Stimulated activated CD8-positive, alpha-beta memory T cell treated with anti-CD3 and anti-CD28 coated beads, Interleukin-12 subunit alpha, Interleukin-12 subunit beta, amount 100 ng/mL, for 1 hour (primary cell): ENCODE measurements around the gene COL23A1.

Experiments used
- DNase-seq: peaks from one replicate; pipeline ENCODE4 v3.0.0-alpha.2; 2020; ENCODE audit warnings: low read depth

Gene COL23A1

DNA sequence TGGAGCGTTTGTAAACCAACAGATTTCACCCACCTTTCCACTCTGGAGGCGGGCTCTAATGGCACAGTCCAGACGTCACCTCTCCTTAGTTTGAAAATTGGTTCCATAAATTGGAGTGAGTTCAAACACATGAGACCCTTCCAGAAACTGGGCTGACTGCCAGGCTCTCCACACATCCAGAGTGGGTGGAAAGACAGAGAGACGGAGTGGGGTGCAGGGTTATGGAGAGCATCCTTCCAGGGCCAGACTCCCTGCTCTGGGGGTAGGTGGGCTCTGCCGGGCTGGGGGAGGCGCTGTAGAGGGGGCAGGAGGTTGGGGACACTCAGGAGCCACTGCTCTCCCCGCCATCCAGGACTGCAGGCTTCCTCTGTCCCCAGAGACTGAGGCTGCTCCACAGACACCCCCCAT, 252.9 kb downstream of the COL23A1 start:
- no peak for DNase-seq

DNA sequence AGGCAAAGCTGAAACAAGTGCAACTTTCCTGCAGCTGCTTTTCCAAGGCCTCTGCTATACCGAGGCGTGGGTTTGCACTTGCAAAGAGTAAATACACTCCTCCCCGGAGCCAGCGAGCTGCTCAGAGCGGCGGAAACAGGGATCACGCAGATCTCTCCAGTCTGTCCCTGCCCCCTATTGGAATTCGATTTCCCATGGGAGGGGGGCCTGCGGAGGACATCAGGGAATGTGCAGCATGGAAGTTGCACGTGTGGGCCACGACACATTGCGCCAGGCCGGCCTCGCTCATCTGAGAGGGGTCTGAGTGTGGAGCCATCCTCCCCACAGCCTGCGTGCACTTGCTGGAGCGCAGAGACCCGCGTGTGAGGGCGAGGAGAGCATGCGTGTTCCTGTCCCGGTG, 253.3 kb downstream of the COL23A1 start:
- no peak for DNase-seq

DNA sequence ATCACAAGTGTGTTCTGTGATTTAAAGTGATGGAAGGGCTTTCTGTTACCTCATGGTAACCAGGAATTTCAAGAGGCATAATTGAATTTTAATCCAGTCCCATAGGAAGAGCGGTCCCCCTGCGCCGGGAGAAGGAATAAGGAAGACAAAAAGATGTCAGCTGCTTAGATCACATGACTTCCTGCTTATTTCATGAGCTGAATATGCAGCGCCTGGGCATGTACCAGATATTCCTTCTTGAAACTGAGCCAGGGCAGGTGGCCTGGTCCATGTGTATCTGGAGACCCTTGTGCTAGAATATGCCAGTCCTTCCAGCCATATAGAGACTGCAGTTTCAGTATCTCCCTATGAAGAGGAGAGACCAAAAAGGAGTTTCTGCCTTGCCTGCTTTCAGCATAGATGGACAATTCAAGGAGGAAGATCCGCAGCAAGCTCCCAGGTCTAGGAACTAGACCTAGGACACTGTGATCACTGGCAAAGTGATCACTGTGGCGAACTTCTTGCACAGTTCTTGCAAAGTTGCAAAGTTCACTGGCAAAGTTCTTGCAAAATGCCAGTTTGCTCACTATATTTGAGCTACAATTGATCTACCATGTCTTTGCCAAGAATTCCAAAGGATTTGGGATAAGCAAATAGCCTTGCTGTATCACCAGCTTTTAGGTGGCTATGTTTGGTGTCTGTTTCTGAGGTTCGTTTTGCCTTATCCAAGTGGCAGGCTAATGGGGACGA, 254.7 kb downstream of the COL23A1 start:
- no peak for DNase-seq

DNA sequence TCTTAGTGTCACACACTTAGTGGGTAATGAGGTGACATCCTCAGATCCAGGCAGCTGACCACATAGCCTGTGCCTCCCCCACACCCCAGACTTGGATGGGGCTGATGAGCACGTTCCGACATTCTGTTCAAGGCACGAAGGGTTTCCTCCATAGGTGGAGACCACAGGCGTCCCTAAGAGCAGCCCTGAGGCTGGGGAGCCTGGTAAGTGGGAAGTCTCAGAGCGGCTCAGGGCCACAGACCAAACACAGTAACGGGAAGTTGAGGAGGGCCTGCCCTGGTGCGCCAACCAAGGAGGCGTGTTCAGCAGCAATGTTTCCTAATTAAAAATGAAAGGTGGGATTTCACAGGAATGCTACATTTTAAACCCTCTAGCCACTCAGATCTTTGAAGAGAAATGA, 255.3 kb downstream of the COL23A1 start:
- DNase-seq = no peak

DNA sequence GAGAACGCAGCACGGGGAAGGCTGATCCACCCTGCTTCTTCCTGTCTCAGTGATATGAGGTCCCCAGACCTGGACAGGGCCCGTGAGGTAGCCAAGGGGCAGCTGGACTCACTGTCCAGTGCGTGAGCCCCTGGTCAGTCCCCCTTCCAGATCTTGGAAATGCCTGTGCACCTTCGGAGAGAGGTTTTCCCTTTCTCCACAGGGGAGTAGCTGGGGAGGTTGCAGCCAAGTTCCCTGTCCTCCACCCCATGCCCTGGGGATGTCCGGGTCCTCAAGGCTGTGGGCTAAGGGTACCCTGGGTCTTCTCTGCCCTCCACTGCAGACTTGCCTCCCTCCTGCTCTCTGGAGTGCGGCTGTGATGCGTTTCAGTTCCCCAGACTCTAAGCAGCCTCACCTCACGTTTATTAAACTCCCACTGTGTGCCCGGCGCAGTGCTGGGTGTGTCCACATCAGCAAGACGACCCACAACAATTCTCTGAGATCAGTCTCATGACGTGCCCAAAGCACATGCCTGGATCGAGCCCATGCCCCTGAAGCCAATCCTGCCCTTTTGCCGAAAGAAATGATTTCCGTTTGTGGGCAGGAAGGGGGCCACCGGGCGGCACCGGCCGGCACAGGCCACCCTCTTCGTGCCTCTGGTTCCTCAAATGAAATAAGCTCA, 256.2 kb downstream of the COL23A1 start:
- DNase-seq = no peak

DNA sequence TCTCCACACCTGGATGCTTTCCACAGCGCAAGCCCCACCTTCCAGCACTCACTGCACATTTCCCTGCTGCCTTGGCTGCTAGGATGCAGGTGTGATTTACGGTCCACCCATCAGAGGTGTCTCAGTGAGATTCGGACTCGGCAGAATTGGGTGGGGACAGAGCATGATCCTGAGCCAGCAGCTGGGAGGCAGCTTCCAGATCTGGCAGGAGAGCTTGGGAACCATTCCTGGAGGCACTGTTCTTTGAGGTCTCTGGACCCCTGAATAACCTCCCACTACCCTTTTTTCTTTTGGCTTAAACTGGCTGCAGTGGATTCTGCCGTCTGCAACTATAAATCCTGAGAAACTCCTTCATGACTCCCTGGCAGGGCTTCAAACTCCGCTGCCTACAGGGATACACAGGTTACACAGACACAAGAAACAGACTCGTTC, 258.0 kb downstream of the COL23A1 start:
- no peak for DNase-seq

DNA sequence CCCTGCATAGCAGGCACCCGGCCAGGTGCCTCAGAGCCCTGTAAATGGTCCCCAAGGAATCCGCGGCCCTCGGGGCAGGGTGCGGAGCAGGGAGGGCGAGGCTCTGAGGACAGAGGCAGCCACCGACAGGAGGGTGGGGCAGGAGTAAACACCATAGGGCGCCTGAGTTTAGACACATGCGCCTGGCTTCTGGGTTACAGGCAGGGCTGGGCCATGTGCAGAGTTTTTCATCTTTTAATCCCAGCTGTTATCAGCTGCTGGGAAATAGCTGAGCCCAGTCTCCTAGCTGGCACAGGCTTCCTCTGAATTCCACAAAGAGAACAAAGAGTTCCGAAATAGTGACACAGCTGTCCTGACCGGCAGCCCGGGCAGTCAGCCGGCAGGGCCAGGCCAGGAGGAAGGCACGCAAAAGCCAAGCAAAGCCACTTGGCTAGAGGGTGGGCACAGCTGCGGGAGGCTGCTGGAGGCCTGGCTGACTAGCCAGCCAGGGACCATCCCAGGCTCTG, 258.6 kb downstream of the COL23A1 start:
- no peak for DNase-seq

DNA sequence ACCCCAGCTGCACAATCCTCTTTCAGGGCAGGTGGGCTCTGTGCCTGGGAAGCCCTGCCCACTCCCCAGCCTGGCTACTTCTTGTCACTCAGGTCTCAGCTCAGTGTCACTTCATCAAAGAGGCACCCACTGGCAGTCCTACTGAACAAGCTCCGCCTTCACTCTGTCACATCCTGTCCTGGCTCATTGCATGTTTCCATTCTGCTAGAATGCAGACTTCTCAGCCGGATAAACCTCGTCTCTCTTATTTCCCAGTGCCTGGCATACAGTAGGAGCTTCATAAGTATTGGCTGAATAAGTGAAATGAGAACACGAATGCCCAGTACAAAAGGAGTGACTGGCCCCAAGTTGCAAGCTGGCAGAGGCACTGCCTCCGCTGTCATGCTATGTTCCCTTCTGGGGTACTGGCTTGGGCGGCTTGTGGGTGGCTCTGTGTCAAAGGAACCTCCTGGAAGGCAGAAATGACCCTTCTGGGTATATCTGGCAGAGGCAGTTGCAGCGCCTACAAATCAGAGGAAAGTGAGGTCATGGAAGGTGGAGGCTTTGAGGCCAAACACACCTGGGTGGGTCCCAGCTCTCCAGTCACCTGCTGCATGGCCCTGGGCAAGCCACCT, 259.3 kb downstream of the COL23A1 start:
- no peak for DNase-seq

DNA sequence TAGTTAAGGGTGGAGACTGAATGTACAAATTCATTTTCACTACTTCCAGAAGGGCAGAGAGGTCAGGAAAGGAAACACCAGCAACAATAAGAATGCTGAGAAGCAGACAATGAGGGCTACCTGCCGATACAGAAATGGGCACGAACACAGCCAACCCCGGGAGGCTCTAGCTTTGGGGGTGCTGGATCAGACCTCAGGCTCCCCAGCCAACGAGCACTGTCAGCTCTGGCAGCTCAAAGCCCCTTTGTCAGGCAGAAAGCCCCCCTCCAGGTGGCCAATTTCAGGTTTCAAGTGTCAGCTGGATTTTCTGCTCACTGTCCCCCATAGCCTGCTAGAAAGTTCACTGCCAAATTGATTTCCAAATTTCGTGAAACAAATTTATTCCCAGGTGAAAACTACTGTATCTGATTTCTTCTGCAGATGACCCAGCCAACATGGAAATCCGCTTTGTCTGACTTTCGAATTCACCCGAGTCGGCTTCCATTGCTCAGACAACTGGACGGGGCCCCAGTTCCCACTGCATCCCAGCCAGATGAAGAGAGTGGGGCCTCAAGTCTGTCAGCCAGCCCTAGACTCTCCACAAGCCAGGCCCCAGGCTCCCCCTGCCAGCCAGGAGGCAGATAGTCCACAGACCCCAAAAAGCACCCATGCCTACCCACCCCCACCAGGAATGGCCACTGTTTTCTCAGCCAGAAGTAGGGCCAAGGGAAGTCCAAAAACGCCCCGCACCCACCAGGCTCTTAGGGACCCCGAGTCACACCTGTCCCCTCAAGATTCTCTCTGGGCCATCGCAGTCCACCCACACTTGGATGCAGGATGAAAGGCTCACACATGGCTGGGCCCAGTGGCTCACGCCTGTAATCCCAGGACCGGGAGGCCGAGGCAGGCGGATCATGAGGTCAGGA, 261.1 kb downstream of the COL23A1 start:
- DNase-seq = no peak

DNA sequence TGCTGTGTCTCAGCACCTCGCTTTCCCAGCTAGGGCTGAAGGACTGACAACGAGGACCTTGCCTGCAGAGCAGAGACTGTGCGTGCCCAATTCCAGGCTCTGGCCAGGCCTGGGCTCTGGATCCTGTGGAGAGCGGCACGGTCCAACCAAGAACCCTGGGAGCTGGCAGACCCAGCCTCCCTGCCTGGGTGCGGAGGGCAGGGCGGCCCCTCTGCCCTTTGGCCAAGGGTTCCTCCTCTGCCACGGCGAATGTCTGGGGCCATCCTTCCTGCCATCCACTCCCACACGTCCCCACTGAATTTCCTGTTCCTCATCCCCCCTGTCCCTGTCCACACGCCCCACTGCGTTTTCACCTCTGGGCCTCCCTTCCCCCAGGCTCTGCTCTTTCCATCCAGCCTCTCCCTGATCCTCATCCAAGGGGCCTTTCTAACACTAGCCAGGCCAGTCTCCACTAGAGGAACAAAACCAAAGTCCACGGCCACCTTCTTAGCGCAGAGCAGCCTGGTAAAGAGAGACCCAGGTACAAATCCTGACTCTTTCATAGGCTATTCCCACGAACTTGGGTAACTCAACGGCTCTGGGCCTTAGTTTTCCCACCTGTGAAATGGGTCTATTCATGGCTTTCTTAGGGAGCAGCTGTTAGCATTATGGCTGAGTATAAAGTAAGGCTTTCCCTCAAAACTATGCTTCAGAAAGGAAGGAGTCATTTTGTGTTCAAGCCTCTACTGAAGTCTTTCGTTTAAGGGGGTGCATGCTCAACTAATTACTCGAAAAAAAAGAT, 262.1 kb downstream of the COL23A1 start:
- DNase-seq = no peak

DNA sequence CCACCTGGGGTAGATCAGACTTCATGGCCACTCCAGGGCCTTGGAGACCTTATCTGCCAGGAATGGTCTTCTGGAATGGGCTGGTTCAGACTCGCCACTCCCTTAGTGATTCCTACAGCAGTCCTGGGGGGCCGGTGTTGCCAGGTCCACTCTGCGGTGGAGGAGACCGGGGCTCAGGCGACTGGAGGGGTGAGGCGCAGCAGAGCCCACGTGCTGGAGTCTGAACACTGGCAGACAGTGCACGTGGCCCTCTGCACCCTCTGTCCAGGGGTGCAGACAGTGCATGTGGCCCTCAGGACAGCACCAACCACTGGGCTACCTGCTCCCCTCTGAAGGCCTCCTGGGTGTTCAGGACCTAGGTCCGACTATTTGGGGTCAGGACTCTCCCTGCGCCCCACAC, 262.7 kb downstream of the COL23A1 start:
- DNase-seq = no peak

DNA sequence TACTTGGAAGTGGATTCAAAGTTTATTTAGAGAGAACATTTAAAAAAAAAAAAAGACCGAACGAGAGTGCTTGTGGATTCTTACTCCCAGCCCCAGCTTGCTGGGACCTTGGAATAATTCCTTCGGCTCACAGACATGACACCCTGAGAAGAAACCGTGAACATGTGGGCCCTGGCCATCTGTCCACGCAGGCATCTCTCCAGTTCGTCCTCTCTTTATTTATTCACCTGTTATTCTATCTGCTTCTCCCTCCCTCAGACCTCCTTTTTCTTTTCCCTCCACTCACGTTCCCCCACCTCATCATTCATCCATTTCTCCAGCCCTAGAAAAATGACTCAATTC, 263.8 kb downstream of the COL23A1 start:
- DNase-seq = no peak

DNA sequence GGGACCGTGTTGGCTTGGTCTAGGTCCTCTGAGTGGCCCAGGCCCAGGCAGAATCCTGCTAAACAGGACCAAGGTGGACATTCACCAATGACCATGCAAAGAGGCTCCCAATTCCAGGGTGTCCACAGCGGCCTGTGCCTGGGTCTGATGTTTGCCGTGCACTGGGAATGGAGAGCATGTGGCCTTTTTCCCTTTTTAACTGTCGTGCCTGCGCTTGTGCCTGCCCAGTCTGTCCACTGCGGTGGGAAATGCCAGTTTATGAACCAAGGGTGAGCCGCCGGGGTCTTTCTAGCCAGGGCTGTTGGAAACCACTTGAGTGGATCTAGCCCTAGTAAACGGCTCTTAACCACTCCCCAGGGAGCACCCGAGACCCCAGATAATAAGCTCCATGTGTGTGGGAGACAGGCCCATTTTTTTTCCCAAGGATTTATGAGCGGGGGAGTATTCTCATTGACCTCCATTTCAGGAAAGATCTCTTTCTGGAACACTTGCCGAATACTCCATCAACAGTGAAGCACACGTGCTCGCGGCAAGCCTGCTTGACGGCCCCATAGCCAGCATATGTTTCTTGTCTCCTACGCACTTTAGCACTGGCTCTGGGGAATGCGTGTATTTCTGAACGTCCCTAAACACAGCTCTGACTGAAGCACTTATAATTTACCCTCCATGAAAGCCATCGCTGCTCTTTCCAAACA, 264.4 kb downstream of the COL23A1 start:
- no peak for DNase-seq

DNA sequence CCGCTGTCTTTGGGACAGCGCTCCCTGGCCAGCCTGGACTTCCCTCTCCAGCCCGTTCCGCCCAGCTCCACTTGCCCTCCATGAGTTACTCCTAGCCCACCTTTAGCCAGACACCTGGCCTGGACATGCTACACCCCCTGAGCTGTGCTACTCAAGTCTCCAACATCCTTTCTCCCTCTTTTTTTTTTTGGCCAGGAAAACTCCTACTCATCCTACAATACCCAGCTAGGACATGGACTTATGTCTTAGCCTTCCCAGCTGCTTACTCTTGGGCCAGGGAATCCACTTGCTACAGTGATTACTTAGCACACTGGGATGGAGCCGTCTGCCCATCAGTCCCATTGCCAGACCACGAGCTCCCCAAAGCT, 264.9 kb downstream of the COL23A1 start:
- no peak for DNase-seq

DNA sequence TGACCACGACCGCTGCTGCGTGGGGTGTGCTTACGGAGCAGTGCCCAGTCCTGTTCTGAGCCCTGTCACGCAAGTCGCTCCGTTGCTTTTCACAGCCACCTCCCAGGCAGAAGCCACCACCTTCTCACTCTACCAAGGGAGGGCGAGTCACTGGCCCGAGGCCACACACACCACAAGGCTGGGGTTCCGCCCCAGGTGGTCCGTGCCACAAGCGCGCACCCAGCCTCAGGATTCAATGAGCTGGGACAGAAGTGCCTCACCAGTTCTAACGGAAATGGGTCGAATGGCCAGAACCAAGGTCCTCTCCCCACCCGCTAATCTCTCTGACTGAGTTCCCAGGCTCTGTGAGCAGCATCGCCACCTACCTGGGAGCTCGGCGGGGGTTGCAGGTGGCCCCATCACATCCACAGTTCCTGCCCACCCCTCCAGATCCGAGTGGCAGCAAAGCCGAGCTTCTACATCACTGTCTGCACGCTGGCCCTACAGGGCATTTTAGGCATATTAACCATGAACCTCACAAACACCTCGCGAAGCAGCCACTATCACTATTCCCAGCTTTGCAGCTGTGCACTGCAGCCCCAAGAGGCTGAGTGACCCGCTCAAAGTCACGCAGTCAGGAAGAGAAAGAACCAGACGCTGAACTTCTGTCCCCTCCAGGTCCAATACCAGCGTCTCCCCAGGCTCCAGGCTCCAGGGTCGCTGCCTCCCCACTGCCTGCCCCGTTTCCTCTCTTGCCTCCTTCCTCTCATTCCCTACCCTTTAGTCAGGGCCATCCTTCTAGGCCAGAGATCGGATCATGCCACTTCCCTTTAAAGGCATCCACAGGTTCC, 265.5 kb downstream of the COL23A1 start:
- no peak for DNase-seq

DNA sequence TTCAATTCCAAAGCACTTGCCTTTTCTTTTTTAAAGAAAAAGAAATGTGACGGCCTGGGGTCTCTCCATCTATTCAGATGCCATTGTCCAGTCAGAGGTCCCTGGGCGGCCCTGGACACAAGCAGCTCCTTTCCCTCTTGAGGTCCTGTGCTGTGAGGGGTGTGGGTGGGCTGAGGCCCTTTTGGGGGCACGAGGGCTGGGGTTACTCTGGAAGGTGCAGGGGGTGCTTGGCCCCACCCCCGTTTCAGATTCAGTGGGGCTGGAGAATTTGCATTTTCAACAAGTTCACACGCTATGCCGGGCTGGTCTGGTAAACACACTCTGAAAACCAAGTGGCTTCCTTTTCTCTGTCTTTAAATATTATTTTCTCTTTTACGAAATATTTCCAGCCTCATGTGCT, 266.2 kb downstream of the COL23A1 start:
- DNase-seq = no peak

DNA sequence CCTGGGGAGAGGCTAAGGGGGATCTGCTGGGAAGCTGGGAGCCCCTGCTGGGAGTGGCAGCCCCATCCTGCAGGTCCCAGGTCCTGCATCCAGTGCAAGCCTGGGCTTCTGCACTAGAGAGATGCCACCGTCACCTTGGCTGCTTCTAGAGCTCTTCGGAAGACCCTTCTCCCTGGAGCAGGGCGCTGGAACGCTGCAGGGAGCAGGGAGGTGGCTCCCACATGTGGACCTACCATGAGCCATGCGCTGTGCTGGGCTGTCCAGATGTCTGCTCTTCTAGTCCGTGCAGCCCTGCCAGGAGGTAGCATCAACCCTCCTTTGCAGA, 266.7 kb downstream of the COL23A1 start:
- DNase-seq = no peak

DNA sequence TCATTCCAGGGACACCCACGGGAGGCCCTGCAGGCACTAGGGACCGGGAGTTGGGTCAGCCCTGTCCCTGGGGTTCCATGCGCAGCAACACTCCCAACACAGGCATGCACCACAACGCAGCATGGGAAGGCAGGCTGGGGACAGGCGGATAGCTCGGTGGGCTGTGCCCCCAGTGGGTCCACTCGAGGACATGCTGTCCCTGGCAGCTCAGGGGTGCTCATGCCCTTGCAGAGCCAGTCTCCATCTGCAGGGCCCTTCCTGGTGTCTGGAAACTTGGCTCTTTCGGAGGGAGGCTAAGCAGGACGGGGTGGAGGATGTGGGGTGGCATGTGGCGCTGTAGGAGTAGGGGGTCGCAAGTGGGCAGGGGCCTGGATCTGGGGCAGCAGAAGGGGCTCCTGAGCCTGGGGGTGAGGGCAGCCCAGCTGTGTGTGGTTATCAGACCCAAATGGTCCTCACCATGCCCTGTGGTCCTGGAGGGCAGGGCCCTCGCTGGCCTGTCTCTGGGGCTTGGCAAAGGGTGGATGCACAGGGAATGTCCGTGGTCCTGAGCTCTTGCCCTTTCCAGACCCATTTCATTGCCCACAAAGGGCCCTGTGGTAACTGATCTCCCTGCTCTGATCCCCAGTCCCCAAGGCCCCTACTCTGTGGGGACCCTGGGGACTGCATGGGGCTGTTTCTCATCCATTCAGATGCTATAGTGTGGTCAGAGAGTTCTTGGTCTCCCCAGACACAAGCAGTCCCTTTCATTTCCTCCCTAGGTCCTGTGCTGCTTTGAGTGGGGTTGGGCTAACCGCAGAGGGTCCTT, 267.3 kb downstream of the COL23A1 start:
- no peak for DNase-seq

DNA sequence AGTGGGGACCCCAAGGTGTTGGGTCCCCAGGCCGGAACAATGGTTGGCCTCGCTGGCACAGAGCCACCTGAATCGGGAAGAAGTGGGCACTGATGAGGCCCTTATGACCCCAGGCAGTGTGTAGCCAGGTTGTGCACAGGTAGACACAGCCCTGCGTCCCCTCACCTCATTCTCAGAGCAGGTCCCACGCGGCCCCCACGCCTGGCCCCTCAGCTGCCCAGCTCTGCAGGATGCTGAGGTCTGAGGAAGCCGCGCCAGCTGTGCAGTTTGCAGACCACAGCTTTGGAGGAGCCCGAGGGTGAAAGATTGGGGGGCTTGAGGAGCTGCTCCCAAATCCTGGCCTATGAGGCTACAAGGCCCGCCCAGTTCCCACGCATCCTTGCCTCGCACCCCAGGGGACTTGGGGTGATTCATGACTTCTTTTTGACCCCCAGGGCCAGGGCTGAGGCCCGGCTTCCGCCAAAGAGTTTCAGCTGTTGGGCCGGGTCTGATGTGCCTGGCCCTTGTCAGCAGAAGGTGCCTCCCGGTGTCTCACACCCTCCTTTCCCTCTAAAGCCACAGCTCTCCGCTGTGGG, 269.8 kb downstream of the COL23A1 start:
- DNase-seq = no peak
